Measurements from ENCODE around the gene MYADML2.
"Not testable (repeated sequence)": the region's sequence is repeated elsewhere in the genome, so short reads cannot be mapped to it uniquely, and the experiment has no call there.

- TF ChIP-seq, protein P1, sequence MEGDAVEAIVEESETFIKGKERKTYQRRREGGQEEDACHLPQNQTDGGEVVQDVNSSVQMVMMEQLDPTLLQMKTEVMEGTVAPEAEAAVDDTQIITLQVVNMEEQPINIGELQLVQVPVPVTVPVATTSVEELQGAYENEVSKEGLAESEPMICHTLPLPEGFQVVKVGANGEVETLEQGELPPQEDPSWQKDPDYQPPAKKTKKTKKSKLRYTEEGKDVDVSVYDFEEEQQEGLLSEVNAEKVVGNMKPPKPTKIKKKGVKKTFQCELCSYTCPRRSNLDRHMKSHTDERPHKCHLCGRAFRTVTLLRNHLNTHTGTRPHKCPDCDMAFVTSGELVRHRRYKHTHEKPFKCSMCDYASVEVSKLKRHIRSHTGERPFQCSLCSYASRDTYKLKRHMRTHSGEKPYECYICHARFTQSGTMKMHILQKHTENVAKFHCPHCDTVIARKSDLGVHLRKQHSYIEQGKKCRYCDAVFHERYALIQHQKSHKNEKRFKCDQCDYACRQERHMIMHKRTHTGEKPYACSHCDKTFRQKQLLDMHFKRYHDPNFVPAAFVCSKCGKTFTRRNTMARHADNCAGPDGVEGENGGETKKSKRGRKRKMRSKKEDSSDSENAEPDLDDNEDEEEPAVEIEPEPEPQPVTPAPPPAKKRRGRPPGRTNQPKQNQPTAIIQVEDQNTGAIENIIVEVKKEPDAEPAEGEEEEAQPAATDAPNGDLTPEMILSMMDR (conservative IDR thresholded peaks at IDR 0.05), result not testable (repeated sequence)
- not testable (repeated sequence) for TF ChIP-seq EZH2 (IDR thresholded peaks at IDR 0.05; ENCODE audit: low read depth)
Observed at GRCh38 chr17:81918333-81918669, 28.7 kb downstream of the MYADML2 start.

Measured in PC-9 (cell line).